ENCODE measurements around the gene SCARB1.

SCARB1 gene

DNA sequence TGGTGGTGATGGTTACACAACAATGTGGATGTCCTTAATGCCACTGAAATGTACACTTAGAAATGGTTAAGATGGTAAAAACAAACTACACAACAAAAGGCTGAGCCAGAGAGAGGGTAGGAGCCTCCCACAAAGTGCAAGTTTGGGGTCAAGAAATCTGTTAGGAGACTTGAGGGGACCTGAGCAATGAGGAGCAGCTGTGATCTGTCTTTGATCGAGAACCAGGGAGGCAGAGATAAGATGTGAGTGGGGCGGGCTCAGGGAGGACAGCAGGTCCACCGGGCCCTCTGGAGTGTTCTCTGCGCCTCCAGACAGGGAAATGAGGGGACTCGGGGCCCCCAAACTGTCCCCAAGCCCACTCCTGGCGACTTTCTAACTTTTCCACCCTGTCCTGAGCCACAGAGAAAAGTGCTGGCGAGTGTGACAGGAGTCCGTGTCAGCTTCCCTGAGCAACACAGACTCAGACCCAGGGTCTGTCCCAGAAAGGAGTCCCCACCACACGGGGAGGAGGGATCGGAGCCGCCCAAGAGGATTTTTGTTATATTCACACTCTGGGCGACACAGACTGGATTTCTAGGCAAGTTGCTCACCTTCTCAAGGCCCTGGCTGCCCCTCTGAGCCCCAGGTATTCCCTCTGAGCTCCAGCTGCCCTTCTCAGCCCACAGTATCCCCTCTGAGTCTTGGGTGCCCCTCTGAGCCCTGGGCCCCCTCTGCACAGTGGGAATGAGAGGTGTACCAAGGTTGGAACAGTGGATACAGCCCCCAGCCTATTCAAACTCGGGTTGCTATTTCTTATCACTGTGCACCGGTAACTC is 11.5 kb upstream of the SCARB1 start:
- no peak overlapping the region for H3K27ac Mint-ChIP-seq
- no peak overlapping the region for H3K4me3 Mint-ChIP-seq
- H3K36me3 Mint-ChIP-seq (ENCODE audit: low read depth), result no peaks in the 10 kb centered on the region
- peaks cover 3% of the 10 kb centered on the region for H3K27me3 Mint-ChIP-seq (ENCODE audit: low read depth)
- DNase-seq (ENCODE audit: low spot score), result no peak
- peaks cover 3% of the 10 kb centered on the region for H3K4me1 Mint-ChIP-seq (ENCODE audit: low read depth)
- no peaks in the 10 kb centered on the region for H3K9me3 Mint-ChIP-seq

DNA sequence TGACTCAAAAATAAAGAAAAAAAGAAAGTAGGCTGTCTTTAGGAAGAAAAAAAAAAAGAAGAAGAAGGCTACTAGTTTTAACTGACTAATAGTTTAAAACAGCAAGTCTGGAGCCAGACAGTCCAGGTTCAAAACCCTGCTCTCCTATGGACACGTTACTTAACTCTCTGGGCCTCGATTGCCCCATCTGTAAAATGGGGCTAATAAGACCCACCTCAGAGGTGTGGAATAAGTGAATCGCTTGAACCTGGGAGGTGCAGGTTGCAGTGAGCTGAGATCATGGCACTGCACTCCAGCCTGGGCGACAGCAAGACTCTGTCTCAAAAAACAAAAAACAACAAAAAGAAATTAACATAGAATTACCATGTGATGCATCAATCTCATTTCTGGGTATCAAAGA is 10.5 kb upstream of the SCARB1 start:
- no peaks in the 10 kb centered on the region for H3K9me3 Mint-ChIP-seq
- H3K36me3 Mint-ChIP-seq (ENCODE audit: low read depth), result no peaks in the 10 kb centered on the region
- no peak for DNase-seq (ENCODE audit: low spot score)
- H3K27ac Mint-ChIP-seq, result no peak overlapping the region
- H3K27me3 Mint-ChIP-seq (ENCODE audit: low read depth), result peaks cover 5% of the 10 kb centered on the region
- peaks cover 5% of the 10 kb centered on the region for H3K4me1 Mint-ChIP-seq (ENCODE audit: low read depth)
- no peak overlapping the region for H3K4me3 Mint-ChIP-seq

- Mint-ChIP-seq H3K9me3 (no peaks in the 10 kb centered on the region), H3K27me3 (ENCODE audit: low read depth) (peaks cover 5% of the 10 kb centered on the region), H3K36me3 (ENCODE audit: low read depth) (no peaks in the 10 kb centered on the region), H3K4me1 (ENCODE audit: low read depth) (peaks cover 9% of the 10 kb centered on the region), H3K27ac (no peak overlapping the region), H3K4me3 (no peak overlapping the region)
- no peak for DNase-seq (ENCODE audit: low spot score)
These were observed 8.5 kb upstream of the SCARB1 start for GRCh38 chr12:124872068-124872719.

DNA sequence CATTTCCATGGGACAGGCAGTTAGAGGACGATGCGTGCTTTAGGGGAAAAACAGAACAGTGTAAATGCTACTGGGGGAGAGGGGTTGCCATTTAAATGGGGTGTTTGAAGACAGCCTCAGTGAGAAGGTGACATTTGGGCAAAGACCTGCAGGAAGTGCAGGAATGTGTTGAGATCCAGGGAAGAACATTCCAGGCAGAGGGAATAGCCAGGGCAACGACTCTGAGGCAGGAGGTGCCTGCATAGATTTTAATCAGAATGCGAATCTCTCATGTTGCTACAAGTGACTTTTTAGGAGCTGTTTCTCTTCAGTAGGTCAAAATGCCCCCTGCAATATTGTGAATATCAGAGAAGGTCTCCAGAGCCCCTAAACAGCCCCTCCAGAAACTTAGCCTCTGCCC is 7.6 kb upstream of the SCARB1 start:
- Mint-ChIP-seq H3K27me3 (ENCODE audit: low read depth) (peaks cover 5% of the 10 kb centered on the region), H3K4me1 (ENCODE audit: low read depth) (peaks cover 10% of the 10 kb centered on the region), H3K27ac (no peak overlapping the region), H3K9me3 (no peaks in the 10 kb centered on the region), H3K4me3 (no peak overlapping the region), H3K36me3 (ENCODE audit: low read depth) (no peaks in the 10 kb centered on the region)
- DNase-seq (ENCODE audit: low spot score), result no peak

DNA sequence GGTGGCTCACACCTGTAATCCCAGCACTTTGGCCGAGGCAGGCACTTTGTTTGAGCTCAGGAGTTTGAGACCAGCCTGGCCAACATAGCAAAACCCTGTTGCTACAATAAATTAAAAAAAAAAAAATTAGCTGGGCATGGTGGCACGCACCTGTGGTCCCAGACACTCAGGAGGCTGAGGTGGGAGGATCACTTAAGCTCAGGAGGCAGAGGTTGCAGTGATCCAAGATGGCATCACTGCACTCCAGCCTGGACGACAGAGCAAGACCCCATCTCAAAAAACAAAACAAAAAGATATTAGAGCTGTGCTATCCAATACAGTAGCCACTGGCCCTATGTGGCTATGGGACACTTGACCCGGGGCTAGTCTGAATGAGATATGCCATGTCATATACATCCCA is 6.9 kb upstream of the SCARB1 start:
- H3K4me3 Mint-ChIP-seq, result no peak overlapping the region
- H3K4me1 Mint-ChIP-seq (ENCODE audit: low read depth), result peaks cover 10% of the 10 kb centered on the region
- DNase-seq (ENCODE audit: low spot score), result no peak
- H3K36me3 Mint-ChIP-seq (ENCODE audit: low read depth), result no peaks in the 10 kb centered on the region
- H3K27me3 Mint-ChIP-seq (ENCODE audit: low read depth), result peaks cover 5% of the 10 kb centered on the region
- H3K27ac Mint-ChIP-seq, result no peak overlapping the region
- no peaks in the 10 kb centered on the region for H3K9me3 Mint-ChIP-seq

GRCh38 chr12:124869059-124869665 is 5.5 kb upstream of the SCARB1 start:
- Mint-ChIP-seq H3K36me3 (ENCODE audit: low read depth) (no peaks in the 10 kb centered on the region), H3K4me3 (no peak overlapping the region)

DNA sequence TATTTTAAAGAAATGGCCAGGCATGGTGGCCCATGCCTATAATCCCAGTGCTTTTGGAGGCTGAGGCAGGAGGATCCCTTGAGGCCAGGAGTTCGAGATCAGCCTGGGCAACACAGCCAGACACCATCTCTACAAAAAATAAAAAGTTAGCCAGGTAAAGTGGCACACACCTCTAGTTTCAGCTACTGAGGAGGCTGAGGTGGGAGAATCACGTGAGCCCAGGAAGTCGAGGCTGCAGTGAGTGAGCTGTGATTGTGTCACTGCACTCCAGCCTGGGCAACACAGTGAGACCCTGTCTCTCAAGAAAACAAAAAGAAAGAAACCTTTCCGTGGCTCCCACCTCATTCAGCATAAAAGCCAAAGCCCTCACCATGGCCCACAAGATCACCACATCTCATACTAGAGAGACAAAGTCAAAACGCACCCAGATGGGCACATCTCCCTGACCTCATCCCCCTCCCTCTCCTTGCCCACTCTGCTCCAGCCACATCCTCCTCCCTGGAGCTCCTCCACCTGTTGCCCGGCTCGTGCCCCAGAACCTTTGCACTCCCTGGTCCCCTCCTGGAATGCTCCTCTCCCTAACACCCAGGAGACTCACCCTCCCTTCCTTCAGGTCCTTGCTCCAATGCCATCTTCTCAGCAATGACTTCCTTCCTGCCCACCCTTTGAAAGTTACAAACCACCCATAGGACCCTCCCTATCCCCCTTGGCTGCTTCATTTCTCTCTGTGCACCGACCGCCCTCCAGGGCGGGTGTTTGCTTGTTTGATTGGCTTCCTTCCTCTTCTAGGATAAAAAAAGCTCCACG is 4.8 kb upstream of the SCARB1 start:
- Mint-ChIP-seq H3K9me3 (no peaks in the 10 kb centered on the region), H3K27me3 (ENCODE audit: low read depth) (peaks cover 5% of the 10 kb centered on the region), H3K36me3 (ENCODE audit: low read depth) (no peaks in the 10 kb centered on the region), H3K27ac (no peak overlapping the region), H3K4me1 (ENCODE audit: low read depth) (peaks cover 15% of the 10 kb centered on the region), H3K4me3 (no peak overlapping the region)
- DNase-seq (ENCODE audit: low spot score), result no peak

More at GRCh38 chr12:124869059-124869665, 5.5 kb upstream of the SCARB1 start:
- H3K9me3 Mint-ChIP-seq, result no peaks in the 10 kb centered on the region
- H3K27ac Mint-ChIP-seq, result no peak overlapping the region
- peaks cover 5% of the 10 kb centered on the region for H3K27me3 Mint-ChIP-seq (ENCODE audit: low read depth)
- H3K4me1 Mint-ChIP-seq (ENCODE audit: low read depth), result peaks cover 14% of the 10 kb centered on the region
- DNase-seq (ENCODE audit: low spot score), result no peak

DNA sequence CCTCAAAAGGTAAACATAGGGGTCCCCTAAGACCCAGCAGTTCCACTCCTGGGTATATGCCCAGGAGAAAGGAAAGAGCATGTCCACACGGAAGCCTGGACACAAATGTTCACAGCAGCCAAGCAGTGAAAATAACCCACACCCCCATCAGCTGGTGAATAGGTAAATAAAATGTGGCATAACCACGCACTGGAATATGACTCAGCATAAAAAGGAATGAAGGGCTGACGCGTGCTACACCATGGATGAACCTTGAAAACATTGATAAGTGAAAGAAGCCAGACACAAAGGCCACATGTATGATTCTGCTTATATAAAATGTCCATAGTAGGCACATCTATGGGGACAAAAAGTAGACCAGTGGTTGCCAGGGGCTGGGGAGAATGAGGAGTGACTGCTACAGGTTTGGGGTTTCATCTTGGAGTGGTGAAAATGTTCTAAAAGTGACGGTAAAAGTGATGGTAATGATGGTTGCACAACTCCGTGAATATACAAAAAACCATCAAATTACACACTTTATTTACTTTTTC is 3.8 kb upstream of the SCARB1 start:
- no peak overlapping the region for H3K4me3 Mint-ChIP-seq
- H3K4me1 Mint-ChIP-seq (ENCODE audit: low read depth), result peaks cover 18% of the 10 kb centered on the region

DNA sequence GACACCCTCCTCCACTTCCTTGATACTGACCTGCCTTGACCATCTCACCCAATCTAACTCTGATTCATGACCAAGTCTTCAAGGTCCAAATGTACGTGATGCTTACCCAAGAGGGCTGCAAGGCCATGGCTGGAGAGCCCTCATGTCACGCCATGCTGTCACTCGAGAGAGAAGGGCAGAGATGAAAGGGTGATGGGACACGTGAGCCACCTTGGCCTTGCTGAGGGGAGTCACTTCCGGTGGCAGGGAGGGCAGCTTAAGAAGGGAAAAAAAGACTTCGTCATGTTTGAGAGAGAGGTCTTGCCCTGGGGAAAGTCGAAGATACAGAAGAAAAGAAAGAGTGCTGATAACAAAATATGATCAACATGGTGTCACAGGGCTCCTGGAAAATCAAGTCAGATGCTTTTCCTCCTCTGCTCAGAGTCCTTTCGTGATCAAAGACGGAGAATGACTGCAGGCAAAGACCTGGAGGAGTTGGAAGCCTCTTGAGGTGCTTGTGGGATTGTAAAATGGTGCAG is 3.3 kb upstream of the SCARB1 start:
- Mint-ChIP-seq H3K27ac (no peak overlapping the region), H3K27me3 (ENCODE audit: low read depth) (peaks cover 5% of the 10 kb centered on the region), H3K4me1 (ENCODE audit: low read depth) (peaks cover 23% of the 10 kb centered on the region), H3K4me3 (no peak overlapping the region), H3K36me3 (ENCODE audit: low read depth) (no peaks in the 10 kb centered on the region), H3K9me3 (no peaks in the 10 kb centered on the region)
- no peak for DNase-seq (ENCODE audit: low spot score)

More for the DNA sequence above, 3.8 kb upstream of the SCARB1 start:
- DNase-seq (ENCODE audit: low spot score), result no peak
- Mint-ChIP-seq H3K9me3 (no peaks in the 10 kb centered on the region), H3K27me3 (ENCODE audit: low read depth) (peaks cover 5% of the 10 kb centered on the region), H3K36me3 (ENCODE audit: low read depth) (no peaks in the 10 kb centered on the region), H3K27ac (no peak overlapping the region)

- Mint-ChIP-seq H3K9me3 (no peaks in the 10 kb centered on the region), H3K4me3 (no peak overlapping the region), H3K27ac (no peak overlapping the region), H3K27me3 (ENCODE audit: low read depth) (peaks cover 5% of the 10 kb centered on the region), H3K36me3 (ENCODE audit: low read depth) (no peaks in the 10 kb centered on the region), H3K4me1 (ENCODE audit: low read depth) (peaks cover 24% of the 10 kb centered on the region)
- DNase-seq (ENCODE audit: low spot score), result no peak
These were observed 2.7 kb upstream of the SCARB1 start for GRCh38 chr12:124866195-124866882.

DNA sequence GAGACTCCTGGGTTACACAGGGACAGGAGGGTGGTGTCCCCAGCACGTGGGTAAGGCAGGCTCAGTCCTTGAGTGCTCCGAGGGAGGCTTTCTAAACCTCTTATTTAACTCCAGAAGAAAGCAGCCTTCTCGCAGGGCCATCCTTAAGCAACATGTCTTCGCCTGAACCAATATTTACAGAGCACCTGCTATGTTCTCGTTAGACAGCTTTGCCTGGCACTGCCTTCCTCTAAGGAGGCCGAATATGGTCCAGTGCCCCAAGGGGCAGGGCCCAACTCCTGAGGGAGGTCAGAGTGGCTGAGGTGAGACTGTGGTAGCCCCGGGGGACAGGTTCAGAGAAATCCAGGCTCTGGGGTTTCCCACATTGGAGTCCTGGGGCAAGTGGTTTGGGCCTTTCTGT is 2.1 kb upstream of the SCARB1 start:
- Mint-ChIP-seq H3K36me3 (ENCODE audit: low read depth) (no peaks in the 10 kb centered on the region), H3K27me3 (ENCODE audit: low read depth) (peaks cover 5% of the 10 kb centered on the region), H3K9me3 (no peaks in the 10 kb centered on the region), H3K4me3 (no peak overlapping the region), H3K27ac (no peak overlapping the region), H3K4me1 (ENCODE audit: low read depth) (peaks cover 24% of the 10 kb centered on the region)
- DNase-seq (ENCODE audit: low spot score), result no peak

DNA sequence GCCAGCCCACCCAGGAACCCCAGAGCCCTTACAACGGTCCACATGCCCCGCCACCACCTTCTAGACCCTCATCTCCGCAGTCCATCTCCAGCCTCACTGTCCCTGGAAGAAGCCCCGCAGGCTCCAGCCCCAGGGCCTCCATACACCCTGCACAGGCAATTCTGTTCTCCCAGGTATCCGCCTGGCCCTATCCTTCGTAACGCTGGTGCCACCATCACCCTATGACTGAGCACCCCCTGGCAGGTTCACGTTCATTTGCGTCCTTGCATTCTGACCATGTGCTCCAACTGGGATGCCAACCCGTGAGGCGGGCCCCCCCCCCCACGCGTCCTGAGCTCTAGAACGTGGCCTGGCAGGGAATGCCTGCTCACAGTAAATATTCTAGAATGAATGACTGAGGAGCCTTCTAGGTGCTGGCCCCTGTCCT is 675 bp upstream of the SCARB1 start:
- peaks cover 2% of the 10 kb centered on the region for H3K27me3 Mint-ChIP-seq (ENCODE audit: low read depth)
- no peak for DNase-seq (ENCODE audit: low spot score)
- no peaks in the 10 kb centered on the region for H3K36me3 Mint-ChIP-seq (ENCODE audit: low read depth)
- no peaks in the 10 kb centered on the region for H3K9me3 Mint-ChIP-seq
- peak overlapping the region; percentile 81 for H3K4me3 Mint-ChIP-seq
- H3K4me1 Mint-ChIP-seq (ENCODE audit: low read depth), result peaks cover 23% of the 10 kb centered on the region
- peak overlapping the region; percentile 93 for H3K27ac Mint-ChIP-seq
